ENCODE measurements around the gene TMOD3. TPM values are rescaled to one million over a fixed set of nuclear protein-coding genes. Genes with fewer than 3 reads are reported as not detected.

The TMOD3 gene
- total RNA-seq, 1 donor from 2014 or later: 37.4 TPM

- no peaks in the 10 kb centered on the region for H3K9me3 Mint-ChIP-seq
- H3K4me1 Mint-ChIP-seq: peaks cover 2% of the 10 kb centered on the region
- TF ChIP-seq EZH2 (IDR thresholded peaks at IDR 0.05): no peak
- TF ChIP-seq, protein P1, sequence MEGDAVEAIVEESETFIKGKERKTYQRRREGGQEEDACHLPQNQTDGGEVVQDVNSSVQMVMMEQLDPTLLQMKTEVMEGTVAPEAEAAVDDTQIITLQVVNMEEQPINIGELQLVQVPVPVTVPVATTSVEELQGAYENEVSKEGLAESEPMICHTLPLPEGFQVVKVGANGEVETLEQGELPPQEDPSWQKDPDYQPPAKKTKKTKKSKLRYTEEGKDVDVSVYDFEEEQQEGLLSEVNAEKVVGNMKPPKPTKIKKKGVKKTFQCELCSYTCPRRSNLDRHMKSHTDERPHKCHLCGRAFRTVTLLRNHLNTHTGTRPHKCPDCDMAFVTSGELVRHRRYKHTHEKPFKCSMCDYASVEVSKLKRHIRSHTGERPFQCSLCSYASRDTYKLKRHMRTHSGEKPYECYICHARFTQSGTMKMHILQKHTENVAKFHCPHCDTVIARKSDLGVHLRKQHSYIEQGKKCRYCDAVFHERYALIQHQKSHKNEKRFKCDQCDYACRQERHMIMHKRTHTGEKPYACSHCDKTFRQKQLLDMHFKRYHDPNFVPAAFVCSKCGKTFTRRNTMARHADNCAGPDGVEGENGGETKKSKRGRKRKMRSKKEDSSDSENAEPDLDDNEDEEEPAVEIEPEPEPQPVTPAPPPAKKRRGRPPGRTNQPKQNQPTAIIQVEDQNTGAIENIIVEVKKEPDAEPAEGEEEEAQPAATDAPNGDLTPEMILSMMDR (IDR thresholded peaks at IDR 0.05): no peak
- TF ChIP-seq EZH2phosphoT487 (IDR thresholded peaks at IDR 0.05): no peak
- Histone ChIP-seq H3K9ac (no peak overlapping the region), H3K27ac (no peak overlapping the region), H3F3A (ENCODE audit: low read depth) (no peaks in the 10 kb centered on the region), H3K27me3 (no peaks in the 10 kb centered on the region), H3K9me3 (ENCODE audit: low read depth) (no peaks in the 10 kb centered on the region), H3K4me1 (no peaks in the 10 kb centered on the region), H3K36me3 (peaks cover 11% of the 10 kb centered on the region), H3K79me2 (ENCODE audit: low read depth) (no peaks in the 10 kb centered on the region), H3K4me2 (no peak overlapping the region), H2AFZ (replicated peaks) (no peak overlapping the region), H4K20me1 (ENCODE audit: low read depth) (no peaks in the 10 kb centered on the region), H3K4me3 (no peak overlapping the region)
- no peak overlapping the region for H3K27ac Mint-ChIP-seq
- DNase-seq (ENCODE audit: low spot score): no peak
- H3K4me3 Mint-ChIP-seq: no peak overlapping the region
- peaks cover 14% of the 10 kb centered on the region for H3K36me3 Mint-ChIP-seq
- no peaks in the 10 kb centered on the region for H3K27me3 Mint-ChIP-seq (ENCODE audit: insufficient read depth, low read depth)
These were observed 80.1 kb downstream of the TMOD3 start for GRCh38 chr15:51909584-51909983.

DNA sequence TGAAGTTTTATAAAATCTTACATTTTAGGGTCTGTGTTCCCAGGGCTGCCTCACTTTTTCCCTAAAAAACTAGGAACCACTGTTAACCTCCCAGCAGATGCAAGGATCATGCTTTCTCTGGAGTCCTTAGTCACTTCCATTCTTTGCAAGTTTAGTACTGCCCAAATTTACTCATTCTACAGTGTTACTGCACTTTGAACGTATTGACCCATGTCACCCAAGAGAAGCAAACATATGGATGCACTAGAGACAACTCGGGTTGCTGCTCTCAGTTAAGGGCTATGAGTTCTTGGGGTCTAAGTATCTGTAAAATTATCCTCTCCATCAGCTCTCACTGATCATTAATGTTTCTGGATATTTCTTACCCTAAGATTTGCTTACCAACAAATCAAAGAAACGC, 83.1 kb downstream of the TMOD3 start:
- H2AFZ ChIP-seq (replicated peaks): no peak overlapping the region
- no peak overlapping the region for H3K27ac ChIP-seq
- H3F3A ChIP-seq (ENCODE audit: low read depth): peaks cover 3% of the 10 kb centered on the region
- no peaks in the 10 kb centered on the region for H3K4me1 ChIP-seq
- Mint-ChIP-seq H3K4me1 (no peaks in the 10 kb centered on the region), H3K36me3 (peaks cover 12% of the 10 kb centered on the region), H3K27me3 (ENCODE audit: insufficient read depth, low read depth) (no peaks in the 10 kb centered on the region), H3K4me3 (no peak overlapping the region), H3K27ac (no peak overlapping the region), H3K9me3 (no peaks in the 10 kb centered on the region)
- H4K20me1 ChIP-seq (ENCODE audit: low read depth): no peaks in the 10 kb centered on the region
- H3K9ac ChIP-seq: no peak overlapping the region
- H3K9me3 ChIP-seq (ENCODE audit: low read depth): no peaks in the 10 kb centered on the region
- no peak overlapping the region for H3K4me3 ChIP-seq
- no peaks in the 10 kb centered on the region for H3K27me3 ChIP-seq
- no peak for DNase-seq (ENCODE audit: low spot score)
- H3K4me2 ChIP-seq: no peak overlapping the region
- TF ChIP-seq EZH2phosphoT487 (IDR thresholded peaks at IDR 0.05) (no peak), EZH2 (IDR thresholded peaks at IDR 0.05) (no peak)
- TF ChIP-seq, protein P1 (IDR thresholded peaks at IDR 0.05): no peak
- peaks cover 14% of the 10 kb centered on the region for H3K36me3 ChIP-seq
- H3K79me2 ChIP-seq (ENCODE audit: low read depth): no peaks in the 10 kb centered on the region

- no peaks in the 10 kb centered on the region for H4K20me1 ChIP-seq (ENCODE audit: low read depth)
- DNase-seq (ENCODE audit: low spot score): peak; percentile 60
- H2AFZ ChIP-seq (replicated peaks): no peak overlapping the region
- H3K36me3 Mint-ChIP-seq: peaks cover 10% of the 10 kb centered on the region
- no peak overlapping the region for H3K4me3 ChIP-seq
- TF ChIP-seq EZH2 (IDR thresholded peaks at IDR 0.05): no peak
- TF ChIP-seq, protein P1 (IDR thresholded peaks at IDR 0.05): peak; percentile 59
- no peaks in the 10 kb centered on the region for H3K79me2 ChIP-seq (ENCODE audit: low read depth)
- no peak overlapping the region for H3K4me3 Mint-ChIP-seq
- no peak overlapping the region for H3K9ac ChIP-seq
- H3K4me1 ChIP-seq: no peaks in the 10 kb centered on the region
- H3K9me3 Mint-ChIP-seq: no peaks in the 10 kb centered on the region
- no peaks in the 10 kb centered on the region for H3K4me1 Mint-ChIP-seq
- no peak overlapping the region for H3K27ac Mint-ChIP-seq
- no peak overlapping the region for H3K27ac ChIP-seq
- H3K9me3 ChIP-seq (ENCODE audit: low read depth): no peaks in the 10 kb centered on the region
- no peak overlapping the region for H3K4me2 ChIP-seq
- H3K27me3 ChIP-seq: no peaks in the 10 kb centered on the region
- H3F3A ChIP-seq (ENCODE audit: low read depth): peaks cover 3% of the 10 kb centered on the region
- peaks cover 4% of the 10 kb centered on the region for H3K36me3 ChIP-seq
- no peaks in the 10 kb centered on the region for H3K27me3 Mint-ChIP-seq (ENCODE audit: insufficient read depth, low read depth)
These were observed 88.0 kb downstream of the TMOD3 start for GRCh38 chr15:51917493-51917892.

All from neural progenitor cell (in vitro differentiated cells).